Ishikawa (cell line): ENCODE results near the gene EIF4EBP2.

ENCODE experiments used
- CREB1 ChIP-seq: IDR thresholded peaks from 2 replicates; pipeline ENCODE4 v1.6.1; 2012; ENCODE audit warnings: low read depth
- EGR1 ChIP-seq: IDR thresholded peaks from 2 replicates; pipeline ENCODE4 v1.6.1; 2012
- FOXM1 ChIP-seq: IDR thresholded peaks from 2 replicates; pipeline ENCODE4 v1.6.1; 2012; ENCODE audit warnings: low read depth, borderline replicate concordance
- NFIC ChIP-seq: IDR thresholded peaks from 2 replicates; pipeline ENCODE4 v1.6.1; 2012
- RAD21 ChIP-seq: IDR thresholded peaks from 2 replicates; pipeline ENCODE4 v1.6.1; 2012; ENCODE audit warnings: low read depth
- REST ChIP-seq: IDR thresholded peaks from 2 replicates; pipeline ENCODE4 v1.6.1; 2012; ENCODE audit warnings: low read depth, mild to moderate bottlenecking
- TAF1 ChIP-seq: IDR thresholded peaks from 2 replicates; pipeline ENCODE4 v1.6.1; 2012; ENCODE audit warnings: low read depth, mild to moderate bottlenecking
- TEAD4 ChIP-seq: IDR thresholded peaks from 2 replicates; pipeline ENCODE4 v1.6.1; 2012
- ZBTB7A ChIP-seq: IDR thresholded peaks from 2 replicates; pipeline ENCODE4 v1.6.1; 2012; ENCODE audit warnings: low read depth
- TF ChIP-seq, protein P1 (sequence below): IDR thresholded peaks from 2 replicates; pipeline ENCODE4 v1.6.1; 2012

GRCh38 chr10:70362328-70362727, 41.6 kb upstream of the EIF4EBP2 start:
- TF ChIP-seq ZBTB7A (no peak), TAF1 (no peak), REST (no peak), TEAD4 (no peak), EGR1 (no peak), CREB1 (no peak), FOXM1 (no peak), RAD21 (no peak), NFIC (no peak)
- TF ChIP-seq, protein P1, sequence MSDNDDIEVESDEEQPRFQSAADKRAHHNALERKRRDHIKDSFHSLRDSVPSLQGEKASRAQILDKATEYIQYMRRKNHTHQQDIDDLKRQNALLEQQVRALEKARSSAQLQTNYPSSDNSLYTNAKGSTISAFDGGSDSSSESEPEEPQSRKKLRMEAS, result no peak
